ENCODE results near the gene CYP24A1.

DNA sequence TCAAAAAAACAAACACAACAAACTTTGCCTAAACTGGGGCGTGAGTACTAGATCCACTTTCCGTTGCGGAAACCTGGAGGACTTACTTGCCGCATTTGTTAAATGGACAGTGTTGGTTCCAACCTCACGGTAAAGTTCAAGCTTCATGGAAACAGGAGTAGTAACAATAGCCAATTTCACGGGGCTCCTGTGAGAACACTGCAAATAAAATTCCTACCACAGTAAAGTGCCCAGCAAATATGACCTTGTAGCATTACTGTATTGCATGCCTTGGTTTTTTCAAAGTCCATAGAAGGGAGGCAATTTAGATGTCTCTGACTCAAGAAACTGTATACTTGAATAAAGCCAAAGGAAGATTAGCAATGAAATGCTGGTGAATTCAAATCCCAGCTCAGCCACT is 3.6 kb upstream of the CYP24A1 start:
- TF ChIP-seq POLR2A (IDR thresholded peaks at IDR 0.05; ENCODE audit: low read depth, low read length) (no peak), TAF1 (IDR thresholded peaks at IDR 0.05; ENCODE audit: borderline replicate concordance, low read depth, low read length) (no peak), POLR2AphosphoS5 (IDR thresholded peaks at IDR 0.05; ENCODE audit: low read depth, low read length) (no peak)

Measured in GM12892 (cell line).